Activated T-helper 9 cell treated with anti-CD3 and anti-CD28 coated beads, Interleukin-2, amount 50 U/mL, for 16 hours (primary cell): Measurements from ENCODE around the gene CETN3.
"Not testable (repeated sequence)": the region's sequence is repeated elsewhere in the genome, so short reads cannot be mapped to it uniquely, and the experiment has no call there.

ENCODE experiments used
- DNase-seq: peaks from one replicate; pipeline ENCODE4 v3.0.0-alpha.2; 2020; ENCODE audit warnings: low read depth

CETN3 gene

GRCh38 chr5:90383903-90384302, 25.7 kb downstream of the CETN3 start:
- no peak for DNase-seq

GRCh38 chr5:90381213-90381929, 28.2 kb downstream of the CETN3 start:
- DNase-seq: no peak

GRCh38 chr5:90379652-90380051, 29.9 kb downstream of the CETN3 start:
- no peak for DNase-seq

- no peak for DNase-seq
Measured at GRCh38 chr5:90378752-90379151, 30.8 kb downstream of the CETN3 start.

- DNase-seq: not testable (repeated sequence)
Measured at GRCh38 chr5:90371269-90371668, 38.3 kb downstream of the CETN3 start.

GRCh38 chr5:90368454-90369246, 40.9 kb downstream of the CETN3 start:
- DNase-seq: no peak

- no peak for DNase-seq
Measured at GRCh38 chr5:90367879-90368278, 41.7 kb downstream of the CETN3 start.

- DNase-seq: no peak
Measured at GRCh38 chr5:90366948-90367347, 42.6 kb downstream of the CETN3 start.

- no peak for DNase-seq
Measured at GRCh38 chr5:90365328-90365727, 44.2 kb downstream of the CETN3 start.

GRCh38 chr5:90359073-90359920, 50.3 kb downstream of the CETN3 start:
- DNase-seq: no peak

- no peak for DNase-seq
Measured at GRCh38 chr5:90356622-90357021, 52.9 kb downstream of the CETN3 start.

- no peak for DNase-seq
Measured at GRCh38 chr5:90356176-90356575, 53.4 kb downstream of the CETN3 start.

GRCh38 chr5:90355635-90356034, 53.9 kb downstream of the CETN3 start:
- DNase-seq: no peak

GRCh38 chr5:90353254-90353653, 56.3 kb downstream of the CETN3 start:
- no peak for DNase-seq

- no peak for DNase-seq
Measured at GRCh38 chr5:90351101-90351500, 58.5 kb downstream of the CETN3 start.

GRCh38 chr5:90347462-90347861, 62.1 kb downstream of the CETN3 start:
- DNase-seq: no peak

GRCh38 chr5:90345684-90346083, 63.9 kb downstream of the CETN3 start:
- DNase-seq: no peak

GRCh38 chr5:90344689-90345088, 64.9 kb downstream of the CETN3 start:
- DNase-seq: no peak

- not testable (repeated sequence) for DNase-seq
Measured at GRCh38 chr5:90343731-90344130, 65.8 kb downstream of the CETN3 start.

- DNase-seq: no peak
Measured at GRCh38 chr5:90342576-90342975, 67.0 kb downstream of the CETN3 start.
